HG03460 (cell line): ENCODE measurements around the gene ASTN2.

Experiments used
- ATAC-seq: cut with Tn5 transposase; IDR thresholded peaks from one replicate; pipeline ENCODE4 v1.9.1; 2021; ENCODE audit not compliant: unreplicated experiment

The ASTN2 gene

DNA sequence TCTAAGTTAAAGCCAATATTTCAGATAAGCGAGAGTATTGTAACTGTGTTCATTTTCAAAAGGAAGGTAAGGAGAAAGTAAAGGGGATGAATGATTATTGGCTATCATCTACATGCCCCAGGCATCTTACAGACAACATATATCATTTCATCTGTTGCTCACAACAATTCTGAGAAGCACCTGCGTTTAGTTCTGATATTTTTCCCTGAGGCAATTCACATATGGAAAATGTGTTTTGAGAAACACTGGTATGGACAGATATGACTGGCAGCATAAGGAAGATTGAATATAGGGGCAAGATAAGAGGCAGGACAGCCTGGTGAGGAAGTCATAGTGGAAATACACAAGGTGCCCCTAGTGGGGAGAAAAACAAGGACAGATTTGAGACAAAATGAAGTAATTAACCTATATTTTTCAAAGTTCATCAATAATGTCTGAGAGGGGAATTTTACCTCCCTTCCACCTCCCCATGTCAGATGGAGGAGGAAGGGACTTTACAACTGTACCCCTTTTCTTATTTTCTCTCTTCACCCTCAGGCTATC lies 815.4 kb downstream of the ASTN2 start:
- ATAC-seq: no peak

DNA sequence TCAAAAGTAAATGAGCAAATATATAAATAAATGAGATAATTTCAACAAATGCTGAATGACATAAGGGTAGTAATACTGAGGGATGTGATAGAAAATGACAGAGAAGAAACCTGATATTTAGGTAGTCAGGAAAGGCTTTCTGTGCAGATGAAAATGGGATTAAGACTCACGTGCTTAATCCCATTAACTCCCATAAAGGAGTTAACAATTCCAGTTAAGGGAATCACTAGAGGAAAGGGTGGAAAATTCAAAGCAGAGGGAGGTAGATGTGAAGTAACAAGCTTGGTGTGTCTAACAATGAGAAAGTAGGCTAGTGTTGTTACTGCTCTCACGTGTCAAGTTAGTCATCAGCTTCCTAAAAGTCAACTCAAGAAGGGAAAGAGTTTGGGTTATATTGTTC lies 818.2 kb downstream of the ASTN2 start:
- no peak for ATAC-seq

DNA sequence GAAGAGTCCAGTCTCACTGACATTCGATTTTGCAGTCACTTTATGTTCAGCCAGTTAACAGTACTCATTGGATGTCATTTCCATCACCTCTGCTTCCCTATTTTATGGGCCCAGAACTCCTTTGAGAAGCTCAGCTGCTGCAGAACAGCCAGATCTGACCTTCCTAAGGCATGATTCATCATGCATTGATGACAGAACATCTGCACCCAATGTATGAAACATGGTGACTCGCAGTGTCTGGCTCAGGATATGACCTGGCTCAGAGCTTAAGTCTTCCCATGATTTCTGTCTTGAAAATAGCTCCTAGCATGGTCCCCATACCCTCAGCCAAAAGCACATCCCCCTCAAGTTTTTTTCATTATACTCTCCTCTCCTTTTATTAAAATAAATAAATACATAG lies 820.3 kb downstream of the ASTN2 start:
- ATAC-seq: no peak

DNA sequence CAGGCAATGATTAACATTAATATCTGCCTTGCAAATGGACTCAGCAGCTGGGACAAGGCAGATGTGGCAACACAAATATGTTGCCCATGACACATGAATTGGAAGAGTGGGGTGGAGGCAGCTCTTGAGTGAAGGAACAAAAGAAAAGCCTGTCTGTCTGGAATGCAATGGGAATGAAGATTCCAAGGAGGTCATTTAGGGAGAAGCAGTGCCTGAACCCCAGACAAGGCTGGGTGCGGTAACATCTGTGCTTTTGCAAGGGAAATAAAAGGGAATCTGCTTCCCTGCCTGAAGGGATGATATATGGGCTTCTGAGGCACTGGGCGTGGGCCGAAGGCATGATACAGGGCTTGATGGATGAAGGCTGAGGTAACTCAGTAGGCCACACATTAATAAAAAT lies 821.9 kb downstream of the ASTN2 start:
- ATAC-seq: no peak

DNA sequence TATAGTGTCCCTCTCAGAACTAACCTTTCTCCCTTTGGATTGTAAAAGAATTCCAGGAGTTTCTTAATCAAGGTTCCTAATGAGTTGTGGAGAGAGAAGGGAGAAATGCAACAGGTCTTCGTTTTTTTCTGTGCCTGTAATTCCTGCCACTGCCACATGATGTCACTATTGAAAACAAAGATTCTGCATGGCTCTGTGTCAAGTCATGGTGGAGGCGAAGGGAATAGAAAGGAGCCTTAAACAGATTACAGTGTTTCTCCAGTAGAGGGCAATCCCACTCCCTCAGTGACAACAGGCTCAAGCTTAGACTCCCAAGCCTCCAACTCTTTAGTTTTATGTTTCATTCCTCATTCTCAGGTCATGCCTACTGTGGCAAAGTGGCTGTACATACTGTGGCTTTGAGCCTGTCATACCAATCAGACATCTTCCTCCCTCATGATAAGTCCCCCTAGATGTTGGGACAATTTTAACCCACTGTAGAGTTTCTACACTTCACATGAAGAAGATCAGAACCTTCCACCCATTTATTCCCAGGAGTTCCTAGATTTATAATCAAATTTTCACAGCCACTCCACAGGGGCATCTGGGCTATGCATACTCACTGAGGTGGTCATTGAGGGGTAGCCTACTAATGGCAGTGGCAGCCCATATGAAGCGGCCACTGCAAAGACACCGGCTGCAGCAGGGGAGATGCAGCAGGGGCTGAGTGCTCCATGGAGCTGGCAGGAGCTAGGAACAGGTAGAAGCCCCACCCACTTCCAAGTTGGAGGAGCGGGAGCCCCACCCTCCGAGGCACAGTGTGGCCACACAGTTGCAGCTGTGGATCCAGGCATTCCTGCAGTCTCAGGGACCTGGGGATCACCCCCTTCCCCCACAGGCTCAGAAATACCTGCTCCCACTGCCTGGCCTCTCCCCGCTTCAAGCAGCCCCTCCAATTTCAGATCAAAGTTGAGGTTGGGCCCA lies 825.2 kb downstream of the ASTN2 start:
- no peak for ATAC-seq

DNA sequence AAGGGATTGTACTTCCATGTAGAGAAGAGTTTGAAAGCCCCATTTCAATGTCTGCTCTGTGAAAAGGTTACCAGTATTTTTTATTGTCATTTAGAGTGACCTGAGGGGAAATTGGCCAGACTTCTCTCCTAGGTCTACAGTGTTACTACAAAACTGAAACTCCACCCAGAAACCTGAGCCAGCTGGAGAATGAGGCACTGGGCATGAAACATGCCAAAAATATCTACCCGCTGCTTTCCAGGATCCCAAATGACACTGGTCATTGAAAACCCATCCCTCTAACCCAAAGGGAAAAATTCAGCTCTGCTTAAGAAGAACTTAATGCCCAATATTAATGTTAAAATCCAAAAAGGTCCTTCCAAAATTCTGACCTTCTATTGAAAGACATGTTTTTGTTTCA lies 826.9 kb downstream of the ASTN2 start:
- ATAC-seq: no peak

DNA sequence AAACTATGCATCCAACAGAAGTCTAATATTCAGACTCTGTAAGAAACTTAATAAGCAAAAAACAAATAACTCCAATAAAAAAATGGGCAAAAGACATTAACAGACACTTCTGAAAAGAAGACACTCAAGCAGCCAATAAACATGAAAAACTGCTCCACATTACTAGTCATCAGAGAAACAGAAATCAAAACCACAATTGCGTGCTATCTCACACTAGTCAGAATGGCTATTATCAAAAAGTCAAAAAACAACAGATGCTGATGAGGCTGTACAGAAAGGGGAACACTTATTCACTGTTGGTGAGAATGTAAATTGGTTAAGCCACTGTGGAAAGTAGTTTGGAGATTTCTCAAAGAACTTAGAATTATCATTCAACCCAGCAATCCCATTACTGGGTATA lies 829.0 kb downstream of the ASTN2 start:
- ATAC-seq: no peak

DNA sequence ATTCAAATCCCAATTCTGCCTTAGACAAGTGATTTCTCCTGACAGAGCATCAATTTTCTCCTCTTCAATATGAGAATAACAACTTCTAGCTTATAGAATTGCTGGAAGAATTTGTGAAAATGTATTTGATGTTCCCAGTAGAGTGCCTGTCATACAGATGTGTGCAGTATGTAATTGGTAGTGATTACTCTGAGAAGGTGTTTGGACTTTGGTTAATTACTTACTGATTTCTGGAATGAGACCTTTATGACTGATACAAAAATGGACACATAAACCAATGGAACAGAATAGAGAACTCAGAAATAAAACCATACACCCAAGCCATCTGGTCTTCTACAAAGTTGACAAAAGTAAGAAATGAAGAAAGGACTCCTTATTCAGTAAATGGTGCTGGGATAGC lies 829.7 kb downstream of the ASTN2 start:
- ATAC-seq: no peak

DNA sequence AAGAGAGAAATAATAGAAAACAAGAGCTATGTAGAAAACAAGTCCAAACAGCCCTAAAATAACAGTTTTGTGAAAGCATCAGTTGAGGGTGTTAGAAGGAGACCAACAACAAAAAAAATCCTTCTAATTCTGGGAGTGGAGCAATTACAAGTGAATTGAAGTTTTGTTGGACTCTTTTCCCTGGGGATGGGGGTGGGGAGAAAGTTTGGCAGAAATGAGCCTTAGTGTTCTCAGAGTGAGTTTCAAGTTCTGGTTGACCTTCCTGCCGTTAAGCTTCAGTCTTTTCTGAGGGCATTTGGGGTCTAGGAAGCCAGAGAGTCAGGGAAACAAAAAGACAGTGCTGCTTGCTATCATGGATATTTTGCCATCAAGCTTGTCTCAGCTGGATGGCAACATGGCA lies 834.0 kb downstream of the ASTN2 start:
- no peak for ATAC-seq

DNA sequence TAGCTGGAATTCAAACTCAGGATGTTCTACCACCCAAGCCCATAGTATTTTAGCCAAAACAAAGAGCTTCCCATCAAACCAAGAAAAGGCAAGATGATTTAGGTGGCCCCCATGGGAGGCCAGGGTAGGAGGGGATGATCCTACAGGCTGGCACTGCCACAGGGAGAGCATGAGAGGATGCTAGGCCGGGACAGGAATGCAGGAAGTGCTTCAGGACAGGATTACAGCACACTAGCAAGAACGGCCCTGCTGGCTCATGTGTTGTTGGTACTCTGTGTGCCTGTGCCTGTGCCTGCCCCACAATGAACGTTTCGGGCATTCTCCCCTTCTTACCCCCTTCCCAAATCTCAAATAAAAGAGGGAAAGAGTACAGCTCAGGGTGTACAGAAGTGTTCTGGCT lies 838.5 kb downstream of the ASTN2 start:
- no peak for ATAC-seq

DNA sequence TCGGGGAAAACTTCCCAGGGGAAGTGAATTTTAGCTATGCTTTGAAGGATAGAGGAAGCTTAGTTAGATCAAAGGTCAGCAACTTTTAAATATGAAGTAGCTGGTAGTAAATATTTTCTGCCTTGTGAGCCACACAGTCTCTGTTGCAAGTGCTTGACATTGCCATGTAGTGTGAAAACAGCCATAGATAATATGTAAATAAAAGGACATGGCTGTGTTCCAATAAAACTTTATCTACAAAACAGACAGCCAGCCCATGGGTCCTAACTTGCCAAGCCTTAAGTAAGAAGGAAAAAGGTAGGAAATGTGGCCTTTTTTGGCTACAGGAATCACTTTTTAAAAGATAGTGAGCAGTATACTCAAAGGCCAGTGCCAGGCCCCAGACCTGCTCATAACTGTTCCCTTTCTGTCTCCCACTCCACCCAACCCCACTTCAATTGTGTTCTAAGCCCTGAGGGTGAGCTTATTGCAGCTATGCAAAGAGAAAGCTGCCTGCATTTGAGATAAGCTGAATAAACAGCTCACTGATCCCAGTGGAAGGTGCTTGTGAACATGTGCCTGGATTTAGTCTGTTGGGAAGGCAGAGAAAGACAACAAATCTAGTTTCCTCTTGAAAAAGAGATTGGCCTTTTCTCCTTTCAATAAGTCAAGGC lies 840.7 kb downstream of the ASTN2 start:
- no peak for ATAC-seq

DNA sequence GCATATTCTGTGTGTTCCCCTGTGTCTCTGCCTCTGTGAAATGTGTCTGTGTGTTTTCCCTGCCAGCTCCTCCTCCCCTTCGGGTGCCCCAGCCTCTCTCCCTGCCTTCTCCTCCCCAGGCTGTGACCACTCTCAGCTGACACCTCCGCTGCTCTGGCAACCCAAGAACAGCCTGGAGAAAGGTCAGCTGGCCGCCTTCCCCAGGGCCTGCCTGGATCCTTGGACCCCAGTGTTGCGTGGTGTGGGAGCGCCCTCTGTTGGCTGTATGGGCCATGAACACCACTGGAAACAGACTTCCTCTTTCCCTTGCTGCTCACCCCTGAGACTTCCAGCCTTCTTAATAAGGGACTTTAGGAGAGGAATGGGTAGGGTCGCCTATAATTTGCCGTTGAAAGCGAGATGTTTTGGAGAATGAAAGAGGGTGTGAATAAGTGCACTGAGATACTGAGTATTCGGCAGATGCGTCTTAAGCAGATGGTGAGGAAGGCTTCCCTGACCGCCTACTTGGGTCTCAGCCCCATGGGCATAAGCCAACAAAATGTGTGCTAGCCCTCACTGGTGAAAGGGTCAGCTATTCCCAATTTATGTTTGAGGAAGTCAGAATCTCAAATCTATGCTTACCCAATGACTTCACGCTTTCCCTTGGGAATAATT lies 842.6 kb downstream of the ASTN2 start:
- peak; percentile 78 for ATAC-seq

DNA sequence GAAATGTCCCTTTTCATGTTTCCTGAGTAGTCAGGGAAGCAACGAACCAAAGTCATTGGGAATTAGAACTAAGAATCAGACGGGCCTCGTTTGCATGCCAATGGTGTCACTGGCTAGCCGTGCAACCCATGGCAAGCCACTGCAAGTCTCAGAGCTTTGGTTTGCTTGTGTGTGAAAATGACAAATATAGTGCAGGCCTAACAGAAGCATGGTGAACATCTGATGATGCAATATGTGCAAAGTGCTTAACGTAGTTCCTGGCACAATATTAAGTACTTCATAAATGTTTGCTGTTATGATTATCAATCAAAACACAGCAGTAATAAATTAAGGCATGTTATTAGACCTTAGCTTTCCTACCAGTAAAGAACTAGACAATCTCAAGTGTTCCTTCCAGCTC lies 845.7 kb downstream of the ASTN2 start:
- no peak for ATAC-seq

DNA sequence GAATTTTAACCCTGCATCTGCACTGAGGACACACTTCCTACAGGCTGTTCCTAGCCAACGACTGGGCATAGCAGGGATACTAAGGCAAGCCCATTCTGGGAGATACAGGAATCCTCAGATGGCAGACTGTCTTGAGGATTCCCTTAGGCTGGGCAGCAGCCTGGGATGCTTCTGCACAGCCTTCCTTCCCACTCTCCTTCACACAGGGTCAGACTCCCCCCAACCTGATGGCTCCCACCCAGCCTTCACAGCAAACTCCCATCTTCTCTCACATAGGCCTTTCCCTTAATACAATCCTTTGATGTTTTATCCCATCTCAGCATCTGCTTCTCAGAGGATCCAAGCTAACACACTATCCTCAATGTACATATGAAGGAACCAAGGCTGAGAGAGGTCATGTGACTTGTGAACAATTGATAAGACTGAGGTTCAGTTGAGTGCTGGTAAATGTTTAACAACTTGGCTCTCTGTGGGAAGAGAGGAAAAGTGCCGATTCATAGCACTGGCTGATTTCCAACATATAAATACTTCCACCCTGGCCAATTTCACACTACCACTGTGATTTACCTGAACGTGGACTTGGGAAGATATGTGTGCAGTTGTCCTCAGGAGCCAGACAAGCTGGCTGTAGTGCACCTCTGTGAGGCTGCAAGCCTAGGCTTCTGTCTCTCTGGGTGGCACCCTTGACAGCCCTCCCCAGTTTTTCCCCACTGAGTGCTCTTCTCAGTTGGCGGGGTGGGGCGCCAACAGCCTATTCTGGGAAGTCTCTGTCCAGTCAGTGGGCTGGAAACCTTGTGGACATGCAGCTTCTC lies 848.0 kb downstream of the ASTN2 start:
- ATAC-seq: no peak

DNA sequence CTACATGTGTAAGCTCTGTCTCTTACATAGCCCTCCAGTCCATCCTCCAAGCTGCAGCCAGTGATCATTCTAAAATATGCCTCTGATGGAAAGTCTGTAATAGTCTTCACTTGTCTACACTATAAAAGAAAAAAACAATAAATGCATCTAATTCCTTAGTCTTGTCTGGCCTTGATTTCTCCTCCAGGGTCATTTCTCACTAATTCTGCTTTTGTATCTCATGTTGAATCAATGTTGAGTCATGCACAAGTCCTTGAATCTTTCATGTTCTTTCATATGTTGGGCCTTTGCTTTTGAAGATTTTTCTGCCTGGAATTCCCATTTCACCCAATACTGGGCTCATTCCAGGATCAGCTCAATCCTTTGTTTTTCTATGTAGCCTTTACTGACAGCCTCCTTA lies 848.9 kb downstream of the ASTN2 start:
- no peak for ATAC-seq

DNA sequence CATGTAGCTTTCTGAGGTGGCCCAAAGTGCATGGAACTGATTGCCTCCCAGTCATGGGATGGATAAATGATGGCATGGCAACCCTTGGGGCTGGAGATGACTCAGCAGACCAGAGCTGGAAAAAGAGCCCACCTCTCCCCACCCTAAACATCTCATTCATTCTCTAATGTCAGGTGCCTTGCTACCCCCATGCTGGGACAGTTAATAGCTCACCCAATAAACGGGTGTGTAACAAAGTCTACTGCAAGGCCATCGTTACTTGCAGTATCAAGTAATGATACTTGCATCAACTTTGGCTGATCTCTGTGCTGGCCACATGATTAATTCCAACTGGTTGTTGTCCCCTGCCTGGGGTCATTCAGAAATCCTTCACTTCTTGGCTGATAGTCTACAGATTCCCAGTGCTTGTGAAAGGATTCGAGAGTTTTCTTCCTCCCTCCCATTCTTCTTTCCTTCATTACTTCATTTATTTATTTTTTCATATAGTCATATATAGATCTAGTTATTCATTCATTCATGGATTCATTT lies 850.5 kb downstream of the ASTN2 start:
- ATAC-seq: no peak

DNA sequence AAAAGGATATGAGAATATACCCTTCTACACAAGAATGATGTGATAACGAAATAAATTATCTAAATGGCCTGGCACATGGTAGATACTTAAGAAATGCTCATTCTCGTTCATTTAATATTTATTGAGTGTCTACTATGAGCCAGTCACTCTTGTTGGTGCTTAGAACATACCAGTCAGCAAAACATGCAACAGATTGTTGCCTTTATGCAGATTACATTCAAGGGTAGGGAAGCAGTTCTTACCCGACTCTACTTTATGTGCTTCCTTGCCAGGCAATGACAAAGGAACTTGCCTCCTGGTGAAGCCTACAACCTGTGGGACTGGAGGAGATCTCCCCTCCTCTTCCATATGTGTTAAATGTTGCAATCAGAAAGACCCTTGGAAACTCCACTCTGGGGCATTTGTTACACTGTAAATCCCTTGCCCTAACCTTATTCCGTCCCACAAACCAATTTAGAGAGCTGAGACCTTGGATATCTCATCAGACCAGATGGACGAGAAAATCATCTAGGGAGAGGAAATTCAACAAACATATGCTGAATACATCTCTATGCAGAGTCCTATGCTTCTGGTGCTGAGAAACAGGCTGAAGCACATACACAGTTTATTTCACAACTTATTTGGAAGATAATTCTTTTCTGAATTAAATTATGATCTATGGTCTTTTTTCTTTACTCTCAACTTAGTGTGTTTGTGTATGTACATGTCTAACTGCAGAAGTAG lies 855.9 kb downstream of the ASTN2 start:
- no peak for ATAC-seq

DNA sequence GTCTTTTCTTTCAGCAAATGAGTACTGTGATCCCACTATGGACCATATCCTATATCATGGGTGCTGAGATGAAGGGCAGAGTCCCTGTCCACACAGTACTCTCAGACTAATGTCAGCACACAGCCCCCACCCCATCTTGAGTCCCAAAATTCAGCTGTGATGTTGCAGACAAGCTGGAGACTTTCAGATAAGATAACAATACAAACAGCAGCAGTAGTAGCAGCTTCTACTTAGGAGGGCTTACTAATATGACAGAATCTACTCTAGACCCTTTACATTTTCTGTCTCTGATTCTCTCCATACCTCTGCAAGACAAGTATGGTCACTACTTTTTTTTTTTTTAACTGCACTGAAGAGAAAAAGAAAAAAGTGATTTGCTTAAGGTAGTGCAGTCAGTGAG lies 856.8 kb downstream of the ASTN2 start:
- no peak for ATAC-seq

DNA sequence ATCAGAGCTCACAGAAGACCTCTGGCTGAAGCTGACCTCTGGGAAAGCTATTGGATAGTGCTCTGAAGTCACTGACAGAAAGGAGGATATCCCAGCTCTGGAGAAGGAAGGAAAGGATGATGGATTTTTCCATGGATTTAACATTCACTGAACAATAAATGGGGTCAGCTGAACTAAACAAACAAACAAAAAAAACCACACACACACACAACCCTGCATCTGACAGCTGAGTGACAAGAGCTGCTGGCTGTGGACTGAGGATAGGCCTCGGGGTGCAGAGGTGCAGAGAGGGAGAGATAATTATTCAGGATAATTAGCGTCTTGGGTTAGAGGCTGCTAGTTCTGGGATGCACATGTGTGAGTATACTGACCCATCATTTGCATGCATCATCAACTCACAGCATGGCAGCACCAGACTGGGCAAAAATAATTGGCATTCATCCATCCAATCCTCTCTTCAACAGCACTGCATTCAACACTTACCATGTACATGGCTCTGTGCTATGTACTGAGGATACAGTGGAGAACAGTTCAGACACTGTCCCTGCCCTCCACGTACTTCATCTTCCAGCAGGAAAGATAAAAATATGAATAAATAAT lies 859.2 kb downstream of the ASTN2 start:
- no peak for ATAC-seq

DNA sequence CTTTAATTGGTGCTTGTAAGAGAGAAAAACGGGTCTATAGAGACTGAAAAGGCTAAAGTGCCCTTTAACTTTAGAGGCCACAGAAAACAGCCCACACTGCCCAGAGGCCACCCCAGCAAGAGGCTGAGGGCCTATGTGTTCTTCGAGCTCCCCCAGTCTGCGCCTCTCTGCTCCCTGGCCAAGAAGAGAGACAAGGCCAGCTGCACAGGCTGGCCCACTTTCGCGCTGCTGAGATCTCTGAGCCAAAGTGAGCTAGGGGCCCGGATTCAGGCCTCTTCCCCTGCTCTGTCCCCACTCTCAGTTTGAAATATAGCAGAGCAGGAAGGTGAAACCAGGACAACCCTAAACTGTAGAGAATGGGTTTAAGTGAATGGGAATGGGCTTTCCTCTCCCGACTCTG lies 859.7 kb downstream of the ASTN2 start:
- no peak for ATAC-seq
